Measurements from ENCODE around the gene HSPA1L. TPM values are rescaled to one million over a fixed set of nuclear protein-coding genes. Genes with fewer than 3 reads are reported as not detected.

Gene HSPA1L
- total RNA-seq = 0.74 and 0.77 TPM in 2 replicates
- 0.32 and 0.35 TPM in 2 replicates for polyA plus RNA-seq
- 0.31 TPM in 2 replicates for polyA plus RNA-seq (2011; cell fraction: cytosol; rRNA removed)
- polyA plus RNA-seq (2011; cell fraction: nucleus; rRNA removed) = 0.34 and 0.38 TPM in 2 replicates
- 0.27 and 0.38 TPM in 2 replicates for polyA plus RNA-seq (2012)
- 0.79 and 1.7 TPM in 2 replicates for polyA minus RNA-seq
- polyA minus RNA-seq (2011; cell fraction: cytosol; rRNA and poly(A)+ RNA removed) = 0.72 TPM
- polyA minus RNA-seq (2011; cell fraction: nucleus; rRNA and poly(A)+ RNA removed) = not detected in 2 replicates
- Bru-seq, nascent RNA = percentile 30 among the genes with signal in this experiment
- percentile 38 among the genes with signal in this experiment for BruChase-seq, experiment 1, labeled RNA remaining after a 6-hour chase
- percentile 34 among the genes with signal in this experiment for BruChase-seq, experiment 2, labeled RNA remaining after a 2-hour chase
- long read RNA-seq = 0 reads

DNA sequence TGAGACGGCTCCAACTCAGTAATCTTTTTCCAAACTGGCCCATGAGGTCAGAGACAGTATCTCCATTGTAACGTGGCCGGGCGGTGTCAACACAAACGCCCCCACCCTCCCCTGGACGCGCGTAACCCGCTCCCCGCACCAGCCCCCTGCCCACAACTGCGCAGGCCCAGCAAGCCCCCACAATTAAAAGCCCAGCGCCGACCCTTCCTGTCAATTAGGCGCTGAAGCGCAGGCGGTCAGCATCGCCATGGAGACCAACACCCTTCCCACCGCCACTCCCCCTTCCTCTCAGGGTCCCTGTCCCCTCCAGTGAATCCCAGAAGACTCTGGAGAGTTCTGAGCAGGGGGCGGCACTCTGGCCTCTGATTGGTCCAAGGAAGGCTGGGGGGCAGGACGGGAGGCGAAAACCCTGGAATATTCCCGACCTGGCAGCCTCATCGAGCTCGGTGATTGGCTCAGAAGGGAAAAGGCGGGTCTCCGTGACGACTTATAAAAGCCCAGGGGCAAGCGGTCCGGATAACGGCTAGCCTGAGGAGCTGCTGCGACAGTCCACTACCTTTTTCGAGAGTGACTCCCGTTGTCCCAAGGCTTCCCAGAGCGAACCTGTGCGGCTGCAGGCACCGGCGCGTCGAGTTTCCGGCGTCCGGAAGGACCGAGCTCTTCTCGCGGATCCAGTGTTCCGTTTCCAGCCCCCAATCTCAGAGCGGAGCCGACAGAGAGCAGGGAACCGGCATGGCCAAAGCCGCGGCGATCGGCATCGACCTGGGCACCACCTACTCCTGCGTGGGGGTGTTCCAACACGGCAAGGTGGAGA, at the start of gene HSPA1L, which contains the start of gene HSPA1A:
HSPA1L (minus strand) TSS at position 259 of the 814 bp plus-strand sequence. CDS start 3,311 bp downstream, outside the sequence.
HSPA1A (plus strand) TSS at position 519 of the 814 bp plus-strand sequence; CDS start at position 733, 214 bp downstream.
- H3K9me1 ChIP-seq (replicated peaks; ENCODE audit: control insufficient read depth, extremely low read depth, insufficient read depth, low read length) = no peaks in the 10 kb centered on the region
- H3K27ac ChIP-seq (ENCODE audit: insufficient read depth, low read depth, low read length) = peak within 1 kb of the TSS; percentile 71
- intact Hi-C loops (cut with micrococcal nuclease) = loop anchor here (2.0 kb wide), 1 partner anchor 20 kb away; the partner anchor contains the start of gene VARS1
- DNase-seq (ENCODE audit: low read depth, low spot score) = peak; percentile 97
- TF ChIP-seq POLR2A (IDR thresholded peaks at IDR 0.05; ENCODE audit: low read depth, low read length) = peak; percentile 99
- TF ChIP-seq JUN (IDR thresholded peaks at IDR 0.05; ENCODE audit: borderline replicate concordance, insufficient read depth, insufficient read length, low read depth) = no peak
- TF ChIP-seq POLR2AphosphoS5 (IDR thresholded peaks at IDR 0.05; ENCODE audit: insufficient read depth, low read depth, low read length) = peak; percentile 96
- peak within 1 kb of the TSS; percentile 84 for H2AFZ ChIP-seq (ENCODE audit: low read depth, low read length)
- H3K4me2 ChIP-seq (ENCODE audit: insufficient read depth, low read length) = peak within 1 kb of the TSS; percentile 94
- peak within 1 kb of the TSS; percentile 42 to 84 (median 83) for H3K4me3 ChIP-seq (replicated peaks in 1 of 3; ENCODE audit: insufficient read depth in 1 of 3, low read depth in 1 of 3, low read length in 3 of 3)
- H3K4me1 ChIP-seq (ENCODE audit: control insufficient read depth, extremely low read depth, insufficient read depth, low read length) = peaks cover 21% of the 10 kb centered on the region
- FAIRE-seq = peak; percentile 100
- H3K79me2 ChIP-seq (ENCODE audit: control insufficient read depth, insufficient read depth, low read length) = peaks cover 16% of the 10 kb centered on the region
- ChIA-PET POLR2A (interaction anchor here (0.6 to 2.3 kb wide), 14 partner anchors 8 to 156 kb away, joined by 3 to 43 read pairs (median 4); partner anchors contain the start of genes HSPA1B, LSM2, MSH5 and NEU1), CTCF (interaction anchor here (0.6 to 3.3 kb wide), 10 partner anchors 9 to 134 kb away, joined by 3 to 18 read pairs (median 4); partner anchors contain the start of genes LSM2, LY6G5C and VARS1)
- no peaks in the 10 kb centered on the region for H3K36me3 ChIP-seq (ENCODE audit: control insufficient read depth in 2 of 2, extremely low read depth in 1 of 2, insufficient read depth in 2 of 2, low read length in 2 of 2)
- BruUV-seq (replicated peaks) = TSS peak; percentile 96
- H4K20me1 ChIP-seq (replicated peaks; ENCODE audit: control insufficient read depth, extremely low read depth, insufficient read depth, low read length) = no peaks in the 10 kb centered on the region
- dilution Hi-C loops (cut with MboI; ENCODE audit: extremely low pct_ligation_motif_present, low sequenced_read_pairs) = no loop called here
- H3K9ac ChIP-seq (replicated peaks; ENCODE audit: extremely low read depth, insufficient read depth, low read length) = peak within 1 kb of the TSS; percentile 54
- H3K27me3 ChIP-seq (ENCODE audit: control insufficient read depth in 2 of 2, insufficient read depth in 2 of 2, low read length in 2 of 2) = no peaks in the 10 kb centered on the region
- no peaks in the 10 kb centered on the region for H3K9me3 ChIP-seq (replicated peaks; ENCODE audit: control insufficient read depth, insufficient read depth, low read length)

DNA sequence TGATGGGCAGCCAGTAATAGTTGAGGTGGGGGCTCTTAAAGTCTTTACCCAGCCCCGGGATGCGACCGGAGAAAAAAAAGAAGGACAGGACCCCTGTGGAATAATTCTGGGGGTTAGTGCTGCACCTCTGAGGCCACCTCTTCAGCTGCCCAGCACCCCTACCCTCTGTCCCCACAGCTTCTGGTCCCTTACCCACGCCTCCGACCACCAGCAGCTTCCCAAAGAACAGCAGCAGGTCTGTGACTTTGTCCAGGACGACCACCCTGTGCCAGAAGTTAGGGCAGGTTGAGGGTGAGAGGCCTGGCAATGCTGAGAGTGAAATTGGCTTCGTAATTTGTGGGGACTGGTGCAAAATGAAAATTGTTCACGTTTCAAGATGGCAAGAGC, 49.7 kb upstream of the HSPA1L start:
- no peak for DNase-seq (ENCODE audit: low read depth, low spot score)
- no peak for FAIRE-seq
- POLR2A ChIA-PET = no interaction called here
- Histone ChIP-seq H3K4me3 (replicated peaks in 1 of 3; ENCODE audit: insufficient read depth in 1 of 3, low read depth in 1 of 3, low read length in 3 of 3) (no peak overlapping the region), H3K27me3 (ENCODE audit: control insufficient read depth in 2 of 2, insufficient read depth in 2 of 2, low read length in 2 of 2) (no peaks in the 10 kb centered on the region), H3K9me3 (replicated peaks; ENCODE audit: control insufficient read depth, insufficient read depth, low read length) (no peaks in the 10 kb centered on the region), H3K9ac (replicated peaks; ENCODE audit: extremely low read depth, insufficient read depth, low read length) (no peak overlapping the region), H3K27ac (ENCODE audit: insufficient read depth, low read depth, low read length) (no peak overlapping the region), H4K20me1 (replicated peaks; ENCODE audit: control insufficient read depth, extremely low read depth, insufficient read depth, low read length) (no peaks in the 10 kb centered on the region), H3K9me1 (replicated peaks; ENCODE audit: control insufficient read depth, extremely low read depth, insufficient read depth, low read length) (no peaks in the 10 kb centered on the region), H3K4me1 (ENCODE audit: control insufficient read depth, extremely low read depth, insufficient read depth, low read length) (peaks cover 7% of the 10 kb centered on the region), H3K36me3 (ENCODE audit: control insufficient read depth in 2 of 2, extremely low read depth in 1 of 2, insufficient read depth in 2 of 2, low read length in 2 of 2) (peaks cover 1 to 11% of the 10 kb centered on the region in 2 experiments), H3K4me2 (ENCODE audit: insufficient read depth, low read length) (no peak overlapping the region), H2AFZ (ENCODE audit: low read depth, low read length) (no peak overlapping the region), H3K79me2 (ENCODE audit: control insufficient read depth, insufficient read depth, low read length) (peaks cover 4% of the 10 kb centered on the region)
- TF ChIP-seq EZH2 (IDR thresholded peaks at IDR 0.05; ENCODE audit: borderline replicate concordance, low read depth, low read length, severe bottlenecking) = no peak
- no peak for TF ChIP-seq JUN (IDR thresholded peaks at IDR 0.05; ENCODE audit: borderline replicate concordance, insufficient read depth, insufficient read length, low read depth)
- TF ChIP-seq, protein P1, sequence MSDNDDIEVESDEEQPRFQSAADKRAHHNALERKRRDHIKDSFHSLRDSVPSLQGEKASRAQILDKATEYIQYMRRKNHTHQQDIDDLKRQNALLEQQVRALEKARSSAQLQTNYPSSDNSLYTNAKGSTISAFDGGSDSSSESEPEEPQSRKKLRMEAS (IDR thresholded peaks at IDR 0.05; ENCODE audit: insufficient read depth, insufficient read length) = no peak
- no peak for TF ChIP-seq GATA2 (IDR thresholded peaks at IDR 0.05; ENCODE audit: insufficient read depth, insufficient read length, low read depth, low read length)
- no peak for TF ChIP-seq MYC (IDR thresholded peaks at IDR 0.05; ENCODE audit: low read depth, low read length)
- TF ChIP-seq FOS (IDR thresholded peaks at IDR 0.05; ENCODE audit: borderline replicate concordance, insufficient read depth, low read length) = no peak
- TF ChIP-seq, protein P2, sequence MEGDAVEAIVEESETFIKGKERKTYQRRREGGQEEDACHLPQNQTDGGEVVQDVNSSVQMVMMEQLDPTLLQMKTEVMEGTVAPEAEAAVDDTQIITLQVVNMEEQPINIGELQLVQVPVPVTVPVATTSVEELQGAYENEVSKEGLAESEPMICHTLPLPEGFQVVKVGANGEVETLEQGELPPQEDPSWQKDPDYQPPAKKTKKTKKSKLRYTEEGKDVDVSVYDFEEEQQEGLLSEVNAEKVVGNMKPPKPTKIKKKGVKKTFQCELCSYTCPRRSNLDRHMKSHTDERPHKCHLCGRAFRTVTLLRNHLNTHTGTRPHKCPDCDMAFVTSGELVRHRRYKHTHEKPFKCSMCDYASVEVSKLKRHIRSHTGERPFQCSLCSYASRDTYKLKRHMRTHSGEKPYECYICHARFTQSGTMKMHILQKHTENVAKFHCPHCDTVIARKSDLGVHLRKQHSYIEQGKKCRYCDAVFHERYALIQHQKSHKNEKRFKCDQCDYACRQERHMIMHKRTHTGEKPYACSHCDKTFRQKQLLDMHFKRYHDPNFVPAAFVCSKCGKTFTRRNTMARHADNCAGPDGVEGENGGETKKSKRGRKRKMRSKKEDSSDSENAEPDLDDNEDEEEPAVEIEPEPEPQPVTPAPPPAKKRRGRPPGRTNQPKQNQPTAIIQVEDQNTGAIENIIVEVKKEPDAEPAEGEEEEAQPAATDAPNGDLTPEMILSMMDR (IDR thresholded peaks at IDR 0.05; ENCODE audit: extremely low read depth in 1 of 2, insufficient read depth in 1 of 2, low read depth in 1 of 2, low read length in 2 of 2) = no peak
- TF ChIP-seq POLR2AphosphoS5 (IDR thresholded peaks at IDR 0.05; ENCODE audit: insufficient read depth, low read depth, low read length) = no peak
- TF ChIP-seq POLR2A (IDR thresholded peaks at IDR 0.05; ENCODE audit: low read depth, low read length) = no peak
- no TSS peak for BruUV-seq (replicated peaks)
- CTCF ChIA-PET = interaction anchor here (2.1 to 3.2 kb wide), 2 partner anchors 25 to 88 kb away, joined by 7 to 11 read pairs; no protein-coding TSS in a partner anchor
- intact Hi-C loops (cut with micrococcal nuclease) = no loop called here
- dilution Hi-C loops (cut with MboI; ENCODE audit: extremely low pct_ligation_motif_present, low sequenced_read_pairs) = no loop called here
